Measurements from ENCODE around the gene SLC6A6.

The SLC6A6 gene

DNA sequence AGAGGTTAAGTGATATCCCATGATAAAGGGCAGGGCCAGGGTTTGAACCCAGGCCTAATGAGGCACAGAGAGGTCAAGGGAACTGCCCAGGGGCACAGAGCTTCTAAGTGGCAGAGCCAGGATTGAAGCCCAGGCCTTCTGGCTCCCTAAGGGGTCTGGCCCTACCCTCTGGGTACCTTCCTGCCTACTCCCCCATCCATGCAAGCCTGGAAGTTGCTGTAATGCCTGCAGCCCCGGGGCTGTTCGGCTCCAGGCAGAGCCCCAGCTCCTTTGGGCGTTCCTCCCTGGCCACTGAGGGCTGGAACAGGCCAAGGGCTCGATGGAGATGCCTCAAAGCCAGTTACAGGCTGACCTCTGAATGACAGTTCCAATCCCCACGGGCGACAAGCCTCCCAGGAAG lies 133.2 kb downstream of the SLC6A6 start:
- no peaks in the 10 kb centered on the region for H3K9me3 ChIP-seq
- no peak for TF ChIP-seq CTCF (IDR thresholded peaks at IDR 0.05)
- no peak overlapping the region for H3K27ac ChIP-seq
- no peaks in the 10 kb centered on the region for H3K36me3 ChIP-seq
- H3K4me1 ChIP-seq (ENCODE audit: control insufficient read depth in 1 of 2, insufficient read depth in 1 of 2, low read depth in 1 of 2, low read length in 1 of 2) = no peaks in the 10 kb centered on the region
- H3K4me3 ChIP-seq (ENCODE audit: low read depth in 1 of 2, low read length in 1 of 2) = no peak overlapping the region
- peaks cover 32% of the 10 kb centered on the region for H3K27me3 ChIP-seq

GRCh38 chr3:14536055-14536815 lies 133.8 kb downstream of the SLC6A6 start:
- H3K9me3 ChIP-seq = no peaks in the 10 kb centered on the region
- no peaks in the 10 kb centered on the region for H3K4me1 ChIP-seq (ENCODE audit: control insufficient read depth in 1 of 2, insufficient read depth in 1 of 2, low read depth in 1 of 2, low read length in 1 of 2)
- TF ChIP-seq CTCF (IDR thresholded peaks at IDR 0.05) = no peak

GRCh38 chr3:14536837-14537589 lies 134.6 kb downstream of the SLC6A6 start:
- H3K36me3 ChIP-seq = no peaks in the 10 kb centered on the region
- no peak for TF ChIP-seq CTCF (IDR thresholded peaks at IDR 0.05)
- peaks cover 25% of the 10 kb centered on the region for H3K27me3 ChIP-seq
- H3K4me1 ChIP-seq (ENCODE audit: control insufficient read depth in 1 of 2, insufficient read depth in 1 of 2, low read depth in 1 of 2, low read length in 1 of 2) = no peaks in the 10 kb centered on the region
- H3K27ac ChIP-seq = no peak overlapping the region
- no peak overlapping the region for H3K4me3 ChIP-seq (ENCODE audit: low read depth in 1 of 2, low read length in 1 of 2)
- H3K9me3 ChIP-seq = no peaks in the 10 kb centered on the region

More at GRCh38 chr3:14536055-14536815, 133.8 kb downstream of the SLC6A6 start:
- Histone ChIP-seq H3K27me3 (peaks cover 30% of the 10 kb centered on the region), H3K4me3 (ENCODE audit: low read depth in 1 of 2, low read length in 1 of 2) (no peak overlapping the region), H3K36me3 (no peaks in the 10 kb centered on the region), H3K27ac (no peak overlapping the region)

DNA sequence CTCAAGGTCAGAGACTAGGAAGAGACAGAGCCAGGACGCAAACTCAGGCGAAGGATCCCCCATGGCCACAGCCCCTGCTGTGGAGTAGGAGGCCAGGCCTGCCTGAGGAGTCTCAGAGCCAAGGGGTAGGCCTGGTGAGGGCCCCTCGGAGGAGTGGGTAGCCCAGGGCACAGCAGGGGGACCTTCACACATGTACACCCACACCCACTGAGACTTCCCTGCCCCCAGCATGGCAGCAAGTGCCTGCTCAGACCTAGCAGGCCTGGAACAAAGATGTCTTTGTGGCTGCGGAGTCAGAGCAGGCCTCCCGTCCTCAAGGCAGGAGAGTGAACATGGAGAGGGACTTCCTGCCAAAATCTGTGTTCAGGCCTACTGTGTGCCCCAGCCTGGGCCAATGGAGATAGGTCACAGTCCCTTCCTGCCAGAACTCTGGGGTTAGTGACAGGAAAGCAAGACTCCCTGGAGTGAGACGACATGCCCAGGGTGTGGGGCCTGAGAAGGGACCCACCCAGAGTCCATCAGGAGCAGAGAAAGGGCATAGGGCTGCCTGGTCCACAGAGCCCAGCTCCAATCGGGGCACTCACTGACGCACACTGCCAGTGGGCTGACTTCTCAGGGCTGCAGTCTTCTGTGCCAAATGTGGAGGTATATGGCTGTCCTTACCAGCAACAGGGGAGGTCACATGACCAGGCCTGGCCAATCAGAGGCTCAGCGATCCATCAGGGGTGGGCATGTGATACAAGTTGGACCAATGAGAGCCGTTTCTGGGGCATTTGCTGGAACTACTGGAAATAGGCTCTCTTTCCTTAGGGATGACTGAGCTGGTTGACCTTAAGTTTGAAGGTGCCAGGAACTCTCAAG lies 135.4 kb downstream of the SLC6A6 start:
- Histone ChIP-seq H3K9me3 (no peaks in the 10 kb centered on the region), H3K4me1 (ENCODE audit: control insufficient read depth in 1 of 2, insufficient read depth in 1 of 2, low read depth in 1 of 2, low read length in 1 of 2) (no peaks in the 10 kb centered on the region), H3K27ac (no peak overlapping the region), H3K27me3 (peaks cover 25% of the 10 kb centered on the region), H3K36me3 (no peaks in the 10 kb centered on the region), H3K4me3 (ENCODE audit: low read depth in 1 of 2, low read length in 1 of 2) (no peak overlapping the region)
- TF ChIP-seq CTCF (IDR thresholded peaks at IDR 0.05) = no peak

DNA sequence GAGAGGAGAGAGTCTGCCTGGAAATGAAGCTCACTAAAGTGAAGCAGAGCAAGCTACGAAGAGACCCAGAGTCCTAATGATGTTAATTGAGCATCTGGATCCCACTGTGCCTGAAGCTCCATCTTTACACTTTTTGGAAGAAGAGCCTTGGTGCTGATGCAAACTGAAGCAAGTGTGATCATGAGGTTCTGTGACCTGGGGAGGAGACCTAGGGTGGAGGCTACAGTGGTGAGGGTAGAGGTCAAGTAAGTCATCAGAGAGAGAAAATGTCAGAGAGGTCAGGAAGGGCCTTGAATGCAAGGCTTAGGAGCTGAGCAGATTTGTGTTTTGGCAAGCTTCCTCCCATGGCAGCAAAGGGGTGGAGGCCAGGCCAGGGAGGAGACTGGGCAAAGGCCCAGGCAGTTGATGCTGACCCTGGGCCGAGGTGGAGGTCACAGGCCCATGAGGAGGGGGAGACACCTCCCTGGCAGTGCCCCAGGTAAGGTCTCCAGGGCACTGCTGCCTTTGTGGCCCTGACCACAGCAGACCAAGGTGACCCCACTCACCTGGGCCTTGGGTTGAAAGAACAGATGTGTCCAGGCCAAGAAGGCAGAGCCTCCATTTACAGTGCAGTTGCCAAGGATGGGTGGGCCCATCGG lies 136.2 kb downstream of the SLC6A6 start:
- Histone ChIP-seq H3K27ac (no peak overlapping the region), H3K9me3 (no peaks in the 10 kb centered on the region), H3K4me1 (ENCODE audit: control insufficient read depth in 1 of 2, insufficient read depth in 1 of 2, low read depth in 1 of 2, low read length in 1 of 2) (no peaks in the 10 kb centered on the region), H3K36me3 (no peaks in the 10 kb centered on the region), H3K4me3 (ENCODE audit: low read depth in 1 of 2, low read length in 1 of 2) (no peak overlapping the region), H3K27me3 (peaks cover 18% of the 10 kb centered on the region)
- TF ChIP-seq CTCF (IDR thresholded peaks at IDR 0.05) = no peak

All from neutrophil (primary cell).